Measurements from ENCODE around the gene NT5E.
A peak's percentile ranks its signal among the peaks of the same experiment; 100 is the strongest.

NT5E gene

GRCh38 chr6:85435851-85436250, 14.0 kb upstream of the NT5E start:
- Histone ChIP-seq H3K27ac (no peak overlapping the region), H3K9me3 (no peaks in the 10 kb centered on the region), H3K27me3 (no peaks in the 10 kb centered on the region), H3K4me3 (no peak overlapping the region), H3K36me3 (no peaks in the 10 kb centered on the region), H3K4me1 (no peaks in the 10 kb centered on the region)
- TF ChIP-seq, protein P1, sequence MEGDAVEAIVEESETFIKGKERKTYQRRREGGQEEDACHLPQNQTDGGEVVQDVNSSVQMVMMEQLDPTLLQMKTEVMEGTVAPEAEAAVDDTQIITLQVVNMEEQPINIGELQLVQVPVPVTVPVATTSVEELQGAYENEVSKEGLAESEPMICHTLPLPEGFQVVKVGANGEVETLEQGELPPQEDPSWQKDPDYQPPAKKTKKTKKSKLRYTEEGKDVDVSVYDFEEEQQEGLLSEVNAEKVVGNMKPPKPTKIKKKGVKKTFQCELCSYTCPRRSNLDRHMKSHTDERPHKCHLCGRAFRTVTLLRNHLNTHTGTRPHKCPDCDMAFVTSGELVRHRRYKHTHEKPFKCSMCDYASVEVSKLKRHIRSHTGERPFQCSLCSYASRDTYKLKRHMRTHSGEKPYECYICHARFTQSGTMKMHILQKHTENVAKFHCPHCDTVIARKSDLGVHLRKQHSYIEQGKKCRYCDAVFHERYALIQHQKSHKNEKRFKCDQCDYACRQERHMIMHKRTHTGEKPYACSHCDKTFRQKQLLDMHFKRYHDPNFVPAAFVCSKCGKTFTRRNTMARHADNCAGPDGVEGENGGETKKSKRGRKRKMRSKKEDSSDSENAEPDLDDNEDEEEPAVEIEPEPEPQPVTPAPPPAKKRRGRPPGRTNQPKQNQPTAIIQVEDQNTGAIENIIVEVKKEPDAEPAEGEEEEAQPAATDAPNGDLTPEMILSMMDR (IDR thresholded peaks at IDR 0.05): no peak
- intact Hi-C loops (cut with DNase I; ENCODE audit: low total_unique reads): no loop called here
- DNase-seq: no peak

DNA sequence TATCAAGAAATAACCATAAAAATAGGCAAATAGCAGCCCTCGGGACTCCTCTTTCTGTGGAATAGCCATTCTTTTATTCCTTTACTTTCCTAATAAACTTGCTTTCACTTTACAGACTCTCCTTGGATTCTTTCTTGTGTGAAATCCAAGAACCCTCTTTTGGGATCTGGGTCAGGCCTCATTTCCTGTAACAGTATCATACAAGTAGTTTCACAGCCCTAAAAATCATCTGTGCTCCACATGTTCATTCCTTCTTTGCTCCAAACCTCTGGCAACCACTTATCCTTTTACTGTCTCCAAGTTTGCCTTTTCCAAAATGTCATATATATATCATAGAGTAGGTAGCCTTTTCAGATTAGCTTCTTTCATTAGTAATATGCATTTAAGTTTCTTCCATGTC, 13.5 kb upstream of the NT5E start:
- Histone ChIP-seq H3K4me1 (no peaks in the 10 kb centered on the region), H3K27me3 (no peaks in the 10 kb centered on the region), H3K4me3 (no peak overlapping the region), H3K36me3 (no peaks in the 10 kb centered on the region), H3K9me3 (no peaks in the 10 kb centered on the region), H3K27ac (no peak overlapping the region)
- no peak for DNase-seq
- intact Hi-C loops (cut with DNase I; ENCODE audit: low total_unique reads): no loop called here
- TF ChIP-seq, protein P1 (IDR thresholded peaks at IDR 0.05): no peak

DNA sequence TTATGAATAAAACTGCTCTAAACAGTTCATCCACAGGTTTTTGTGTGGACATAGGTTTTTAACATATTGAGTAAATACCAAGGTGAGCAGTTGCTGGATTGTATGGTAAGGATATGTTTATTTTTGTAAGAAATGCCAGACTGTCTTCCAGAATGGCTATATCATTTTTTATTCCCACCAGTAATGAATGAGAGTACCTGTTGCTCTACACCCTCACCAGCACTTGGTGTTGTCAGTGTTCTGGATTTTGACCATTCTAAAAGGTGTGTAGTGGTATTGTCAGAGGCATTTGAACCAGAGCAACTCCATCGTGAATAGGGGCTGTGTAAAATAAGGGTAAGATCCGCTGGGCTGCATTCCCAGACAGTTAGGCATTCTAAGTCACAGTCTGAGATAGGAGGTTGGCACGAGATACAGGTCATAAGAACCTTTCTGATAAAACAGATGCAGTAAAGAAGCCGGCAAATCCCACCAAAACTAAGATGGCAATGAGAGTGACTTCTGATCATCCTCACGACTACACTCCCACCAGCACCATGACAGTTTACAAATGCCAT, 12.9 kb upstream of the NT5E start:
- intact Hi-C loops (cut with DNase I; ENCODE audit: low total_unique reads): no loop called here
- H3K4me1 ChIP-seq: no peaks in the 10 kb centered on the region
- H3K4me3 ChIP-seq: no peak overlapping the region
- DNase-seq: no peak
- no peak overlapping the region for H3K27ac ChIP-seq
- H3K27me3 ChIP-seq: no peaks in the 10 kb centered on the region
- TF ChIP-seq, protein P1 (IDR thresholded peaks at IDR 0.05): no peak
- H3K9me3 ChIP-seq: no peaks in the 10 kb centered on the region
- no peaks in the 10 kb centered on the region for H3K36me3 ChIP-seq

DNA sequence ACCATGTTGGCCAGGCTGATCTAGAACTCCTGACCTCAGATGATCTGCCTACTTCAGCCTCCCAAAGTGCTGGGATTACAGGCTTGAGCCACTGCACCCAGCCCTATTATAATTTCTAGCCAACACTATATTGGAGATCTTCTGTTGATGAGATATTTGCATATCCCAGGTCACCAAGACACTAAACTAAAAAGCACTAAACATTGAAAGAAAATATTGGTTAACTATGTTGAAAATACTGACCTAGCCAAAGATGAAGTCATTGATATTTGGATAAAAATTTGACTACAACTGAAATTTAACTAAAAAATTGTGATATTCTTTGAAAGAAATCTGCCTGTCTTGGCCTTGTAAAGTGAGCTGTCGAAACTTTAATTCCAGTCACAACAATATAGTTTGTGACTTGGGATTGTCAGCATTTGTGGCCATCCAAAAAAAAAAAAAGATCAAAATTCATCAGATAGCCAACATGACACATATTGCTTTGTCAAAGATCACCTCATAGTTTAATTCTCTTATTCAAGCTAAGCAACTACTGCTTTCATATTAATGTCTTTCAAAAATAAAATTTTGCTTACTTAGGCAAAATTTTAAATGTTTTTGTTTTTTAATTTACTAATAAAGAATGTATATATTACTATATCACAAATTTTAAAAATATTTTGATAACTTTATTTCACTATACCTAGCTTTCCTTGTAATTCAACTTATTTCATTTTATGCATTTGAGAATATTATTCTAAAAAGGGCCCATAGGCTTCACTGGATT, 6.3 kb upstream of the NT5E start:
- Histone ChIP-seq H3K27me3 (no peaks in the 10 kb centered on the region), H3K9me3 (no peaks in the 10 kb centered on the region), H3K27ac (no peak overlapping the region), H3K36me3 (no peaks in the 10 kb centered on the region), H3K4me3 (no peak overlapping the region), H3K4me1 (peaks cover 0 to 9% (median 0%) of the 10 kb centered on the region in 4 donors)
- DNase-seq: no peak
- intact Hi-C loops (cut with DNase I; ENCODE audit: low total_unique reads): no loop called here
- TF ChIP-seq, protein P1 (IDR thresholded peaks at IDR 0.05): no peak

DNA sequence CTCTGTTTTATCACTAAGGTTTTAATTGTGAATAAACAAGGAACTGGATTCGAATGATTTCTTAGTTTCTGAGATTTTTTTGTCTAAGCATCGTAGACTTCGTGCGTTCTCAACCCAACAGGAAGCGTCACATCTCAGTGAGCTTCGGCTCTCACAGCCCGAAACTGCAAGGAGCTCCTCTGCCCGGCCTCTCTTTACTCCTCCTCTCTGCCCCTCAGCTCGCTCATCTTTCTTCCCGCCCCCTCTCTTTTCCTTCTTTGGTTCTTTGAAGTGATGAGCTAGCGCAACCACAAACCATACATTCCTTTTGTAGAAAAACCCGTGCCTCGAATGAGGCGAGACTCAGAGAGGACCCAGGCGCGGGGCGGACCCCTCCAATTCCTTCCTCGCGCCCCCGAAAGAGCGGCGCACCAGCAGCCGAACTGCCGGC, 480 bp upstream of the NT5E start:
- Histone ChIP-seq H3K4me1 (peaks cover 0 to 43% (median 12%) of the 10 kb centered on the region in 4 donors), H3K27ac (peak overlapping the region; percentile 89 to 96), H3K9me3 (no peaks in the 10 kb centered on the region), H3K36me3 (no peaks in the 10 kb centered on the region), H3K27me3 (no peaks in the 10 kb centered on the region), H3K4me3 (peak overlapping the region; percentile 64 to 75)
- TF ChIP-seq, protein P1 (IDR thresholded peaks at IDR 0.05): no peak
- intact Hi-C loops (cut with DNase I; ENCODE audit: low total_unique reads): no loop called here
- DNase-seq: peak in 1 of 2 donors; percentile 36

Data from tibial artery (tissue), 4 donors.